Tibial nerve (tissue), 4 donors: ENCODE measurements around the gene PLXNA1.

Experiments used
- CTCF ChIP-seq, 5 experiments: fragments of 200-600 bp in 3 of 5; fragments of 450-650 bp in 2 of 5; sonication (generic) in 3 of 5; IDR thresholded peaks; one replicate each; pipeline ENCODE4 v1.5.1; 2016 to 2019; ENCODE audit warnings: antibody characterized with exemption in 5 of 5, mild to moderate bottlenecking in 3 of 5, moderate library complexity in 2 of 5
- EP300 ChIP-seq, 2 donors: sonication (generic); formaldehyde crosslinking; IDR thresholded peaks; one replicate each; pipeline ENCODE4 v1.6.1; 2017; ENCODE audit warnings: antibody characterized with exemption in 2 of 2, mild to moderate bottlenecking in 1 of 2
- POLR2A ChIP-seq, 2 donors: fragments of 450-650 bp; IDR thresholded peaks; one replicate each; pipeline ENCODE4 v1.6.1; 2017; ENCODE audit warnings: antibody characterized with exemption in 2 of 2, mild to moderate bottlenecking in 2 of 2, moderate library complexity in 2 of 2

GRCh38 chr3:126972866-126973265 is 10.0 kb upstream of the PLXNA1 start:
- TF ChIP-seq EP300 (IDR thresholded peaks at IDR 0.05) = no peak
- TF ChIP-seq CTCF (IDR thresholded peaks at IDR 0.05) = no peak
- TF ChIP-seq POLR2A (IDR thresholded peaks at IDR 0.05) = no peak
